COLO668 (cell line): ENCODE measurements around the gene KIF2A.
A peak's percentile ranks its signal among the peaks of the same experiment; 100 is the strongest.

Source experiments
- DNase-seq: peaks from one replicate; lab custom pipeline; 2025; ENCODE audit not compliant: unreplicated experiment; lab: John Stamatoyannopoulos, UW

KIF2A gene

DNA sequence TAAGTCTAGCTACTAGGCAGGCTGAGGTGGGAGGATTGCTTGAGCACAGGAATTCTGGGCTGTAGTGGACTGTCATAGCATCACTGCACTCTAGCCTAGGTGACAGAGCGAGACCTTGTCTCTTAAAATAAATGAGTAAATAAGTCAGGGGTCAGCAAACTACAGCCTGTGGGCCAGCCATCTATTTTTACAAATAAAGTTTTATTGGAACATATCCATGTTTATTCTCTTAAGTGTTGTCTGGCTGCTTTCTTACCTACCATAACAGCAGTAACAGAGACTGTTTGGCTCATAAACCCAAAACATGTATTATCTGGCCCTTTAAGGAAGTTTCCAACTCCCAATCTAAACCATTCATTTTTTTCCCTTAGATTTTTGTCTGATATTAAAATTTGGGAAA, 68.1 kb downstream of the KIF2A start:
- no peak for DNase-seq

DNA sequence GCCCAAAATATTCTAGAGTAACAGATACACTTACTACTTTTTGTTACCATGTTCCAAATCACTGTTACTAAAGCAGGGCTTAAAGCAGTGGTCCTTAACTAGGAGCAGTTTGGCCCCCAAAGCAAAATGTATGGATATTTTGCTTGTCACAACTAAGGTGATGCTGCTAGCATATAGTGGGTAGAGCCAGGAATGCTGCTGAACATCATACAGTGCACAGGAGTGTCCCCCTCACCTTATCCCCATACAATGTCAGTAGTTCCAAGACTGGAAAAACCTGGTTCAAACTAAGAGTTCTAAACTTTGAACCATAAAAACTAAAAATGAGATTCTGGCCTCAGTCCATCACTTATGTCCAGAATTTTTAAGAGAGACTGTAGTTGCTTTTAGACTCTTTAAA, 69.6 kb downstream of the KIF2A start:
- no peak for DNase-seq

- DNase-seq = no peak
Observed at GRCh38 chr5:62376064-62376463, 70.1 kb downstream of the KIF2A start.

DNA sequence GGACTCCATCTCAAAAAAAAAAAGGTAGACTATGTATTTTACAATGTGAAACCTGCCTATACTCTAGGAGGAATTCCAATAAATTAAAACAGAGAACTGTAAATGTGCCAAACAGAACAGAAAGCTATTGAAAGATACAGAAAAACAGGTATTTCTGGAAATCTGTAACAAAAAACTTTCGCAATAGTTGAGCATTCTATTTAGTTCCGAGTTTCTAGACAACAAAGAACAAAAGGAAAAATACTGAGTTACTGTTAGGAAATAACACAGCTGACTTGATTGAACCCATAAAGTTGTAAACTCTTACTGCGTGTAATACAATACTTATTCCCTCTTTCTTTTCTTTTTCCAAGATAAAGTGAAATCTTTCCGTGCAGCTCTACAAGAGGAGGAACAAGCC, 79.1 kb downstream of the KIF2A start:
- no peak for DNase-seq

- no peak for DNase-seq
Observed at GRCh38 chr5:62385816-62386400, 79.9 kb downstream of the KIF2A start.

DNA sequence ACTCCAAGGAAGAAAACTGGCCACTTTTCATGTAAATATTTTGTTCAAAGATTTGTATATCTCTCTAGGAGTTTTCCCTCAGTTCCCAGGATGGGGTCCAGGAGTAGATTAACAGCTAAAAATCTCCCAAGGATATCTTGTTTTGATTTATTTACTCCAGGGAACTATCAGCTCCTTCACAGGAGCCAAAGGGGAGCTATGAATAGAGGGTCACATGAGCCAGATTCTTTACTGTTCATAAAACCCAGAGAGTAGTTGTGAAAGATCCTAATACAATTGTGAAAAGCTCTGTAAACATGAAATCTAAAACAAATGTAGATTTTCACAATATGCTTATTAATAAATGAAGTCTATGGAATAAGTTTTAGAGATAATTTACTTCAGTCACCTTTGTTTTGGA, 80.8 kb downstream of the KIF2A start:
- DNase-seq = no peak

GRCh38 chr5:62395210-62395950, 89.4 kb downstream of the KIF2A start:
- no peak for DNase-seq

DNA sequence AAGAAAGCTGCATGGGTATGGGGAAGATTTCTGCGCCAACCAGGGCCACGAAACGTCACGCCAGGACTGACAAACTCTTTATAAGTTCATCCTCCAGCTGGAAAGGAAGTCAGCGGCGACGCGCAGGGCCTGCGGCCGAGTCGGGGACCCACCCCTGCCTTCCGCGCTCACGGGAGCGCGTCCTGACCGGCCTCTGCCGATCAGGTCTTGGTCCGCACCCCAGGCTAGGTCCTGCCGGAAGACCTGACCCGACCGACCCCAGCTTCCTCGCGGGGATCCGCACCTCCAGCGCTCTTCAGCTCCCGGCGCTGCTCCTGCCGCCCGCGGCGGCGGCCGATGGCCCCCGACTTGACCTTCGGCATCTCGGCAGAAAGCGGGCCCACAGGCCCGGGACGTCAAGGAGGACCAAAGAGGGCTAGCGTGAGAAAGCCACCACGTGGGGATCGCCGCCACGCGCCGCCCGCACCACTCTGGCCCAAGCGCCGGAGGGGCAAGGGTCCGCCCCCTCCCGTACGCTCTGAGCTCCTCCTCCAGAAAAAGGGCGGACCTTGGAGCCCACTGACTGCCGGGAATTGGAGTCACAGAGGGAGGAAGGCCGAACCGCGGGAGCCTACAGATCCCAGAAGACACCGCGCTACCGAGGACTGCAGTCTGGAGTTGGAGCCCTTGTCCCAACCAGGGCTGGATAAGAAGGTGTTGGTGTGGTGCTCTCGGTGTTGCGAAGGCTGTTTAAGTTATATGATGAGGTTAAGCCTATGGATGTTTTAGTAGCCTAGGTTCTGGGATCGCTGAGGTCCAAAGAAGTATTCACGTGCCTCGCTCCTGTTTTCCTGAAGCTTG, 97.6 kb downstream of the KIF2A start, which contains the start of gene DIMT1:
Gene DIMT1 (minus strand): TSS at position 495 of the 840 bp plus-strand sequence. CDS start 133 bp downstream, at position 362.
- peak; percentile 89 for DNase-seq

DNA sequence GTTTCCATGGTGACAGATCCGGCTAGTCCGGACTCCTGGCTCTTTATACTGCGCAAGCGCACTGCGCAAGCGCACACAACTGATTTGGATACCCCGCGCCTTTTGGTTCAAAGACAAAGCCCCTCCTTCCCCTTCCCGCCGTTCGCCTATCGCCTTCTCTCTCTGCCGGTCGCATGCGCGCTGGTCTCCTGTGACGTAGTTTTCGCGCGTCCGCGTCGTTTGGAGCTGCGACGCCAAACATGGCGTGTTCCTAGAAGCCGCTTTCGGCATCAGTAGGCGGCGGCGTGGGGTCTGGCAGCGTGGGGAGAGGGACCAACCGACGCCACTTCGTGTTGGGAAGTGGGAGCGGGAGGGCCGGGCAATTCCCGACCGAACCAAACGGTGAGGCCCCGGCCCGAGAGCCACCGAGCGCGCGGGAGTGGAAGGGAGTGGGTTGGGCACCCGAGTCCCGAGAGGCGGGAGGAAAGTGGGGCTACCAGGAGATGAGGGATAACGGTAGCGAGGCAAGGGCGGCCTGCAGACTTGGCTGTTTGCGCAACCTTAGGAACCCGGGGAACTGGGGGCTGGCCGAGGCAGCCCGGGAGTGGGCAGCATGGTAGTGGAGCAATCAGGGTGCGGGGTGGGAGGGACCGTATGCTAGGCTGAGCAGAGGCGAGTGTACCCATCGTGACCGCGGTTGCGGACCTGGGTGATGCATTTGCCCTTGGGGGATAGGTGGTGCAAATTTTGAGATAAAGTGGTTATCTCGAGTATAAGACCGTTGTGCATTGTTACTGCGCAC, 106.7 kb downstream of the KIF2A start, which contains the start of gene IPO11:
Gene IPO11 (plus strand): TSS at position 215 of the 781 bp plus-strand sequence. CDS start 24,517 bp downstream, outside the sequence.
- peak; percentile 94 for DNase-seq

DNA sequence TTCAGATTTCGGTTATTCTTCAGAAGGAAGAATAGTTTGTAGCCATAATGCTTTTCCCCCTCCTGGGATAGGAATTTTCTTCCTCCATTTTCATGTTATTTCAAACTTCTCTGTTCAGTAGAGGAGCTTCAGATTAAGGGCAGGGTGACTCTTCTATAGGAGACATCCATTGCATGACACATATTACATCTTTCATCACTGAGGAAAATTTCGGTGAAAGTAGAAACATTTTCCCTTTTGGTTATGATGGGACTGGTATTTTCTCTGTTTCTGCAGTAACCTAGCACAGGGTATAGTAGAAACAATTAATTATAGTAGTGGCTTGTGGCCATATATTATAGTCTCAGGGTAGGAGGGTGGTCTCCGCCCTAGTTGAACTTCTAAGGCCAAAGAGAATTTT, 107.7 kb downstream of the KIF2A start:
- DNase-seq = no peak

GRCh38 chr5:62418462-62419076, 112.6 kb downstream of the KIF2A start:
- DNase-seq = no peak

GRCh38 chr5:62419609-62420008, 113.6 kb downstream of the KIF2A start:
- no peak for DNase-seq

DNA sequence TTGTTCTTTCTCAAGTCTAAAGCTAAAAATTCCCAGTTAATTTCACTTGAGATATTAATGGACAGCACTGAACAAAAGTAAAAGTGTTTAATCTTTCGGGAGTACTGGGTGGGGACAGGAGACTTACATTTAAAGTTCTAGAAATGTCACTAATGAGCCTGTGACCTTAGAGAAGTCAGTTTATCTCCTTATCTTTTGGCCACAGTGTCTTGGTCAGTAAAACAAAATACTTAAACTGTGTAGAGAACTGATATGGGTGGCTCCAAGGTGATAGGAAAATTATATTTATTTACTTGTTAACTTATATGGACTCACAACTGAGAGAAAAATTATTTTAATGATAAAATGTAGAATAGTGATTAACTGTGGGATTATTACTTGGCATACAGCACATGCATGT, 115.4 kb downstream of the KIF2A start:
- no peak for DNase-seq

- no peak for DNase-seq
Observed at GRCh38 chr5:62424763-62425162, 118.8 kb downstream of the KIF2A start.

DNA sequence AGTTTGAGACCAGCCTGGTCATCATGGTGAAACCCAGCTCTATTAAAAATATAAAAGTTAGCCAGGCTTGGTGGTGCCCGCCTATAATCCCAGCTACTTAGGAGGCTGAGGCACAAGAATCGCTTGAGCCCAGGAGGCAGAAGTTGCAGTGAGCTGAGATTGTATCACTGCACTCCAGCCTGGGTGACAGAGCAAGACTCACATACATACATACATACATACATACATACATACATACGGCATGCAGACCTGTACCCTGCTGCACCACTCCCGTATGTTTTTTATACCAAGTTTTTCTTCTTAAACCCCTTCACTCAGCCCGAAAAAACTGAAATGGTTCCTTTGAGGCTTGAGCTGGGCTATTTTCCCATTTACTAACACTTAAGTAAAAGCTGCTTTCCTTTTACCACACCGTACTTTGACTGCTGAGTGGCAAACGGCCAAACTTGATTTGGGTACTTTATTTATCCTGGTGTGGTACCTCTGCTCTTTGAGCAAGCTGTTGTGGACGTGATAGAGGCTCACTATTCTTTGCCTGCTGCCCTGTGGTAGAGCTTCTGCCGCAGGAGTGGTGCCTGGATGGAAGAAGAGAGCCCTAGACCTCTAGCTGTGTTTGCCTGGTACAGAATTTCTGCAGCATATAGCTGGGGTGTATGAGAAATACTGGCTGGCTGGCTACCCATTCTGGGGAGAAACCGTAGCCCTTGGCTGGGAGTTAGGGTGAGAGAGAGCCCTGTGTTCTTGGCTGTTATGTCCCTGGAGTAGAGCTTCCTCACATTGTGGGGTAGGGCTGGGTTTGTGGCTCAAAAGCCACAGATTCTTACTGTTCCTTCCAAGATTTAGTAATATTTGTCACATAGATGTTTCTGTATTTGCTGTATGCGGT, 126.0 kb downstream of the KIF2A start:
- no peak for DNase-seq

DNA sequence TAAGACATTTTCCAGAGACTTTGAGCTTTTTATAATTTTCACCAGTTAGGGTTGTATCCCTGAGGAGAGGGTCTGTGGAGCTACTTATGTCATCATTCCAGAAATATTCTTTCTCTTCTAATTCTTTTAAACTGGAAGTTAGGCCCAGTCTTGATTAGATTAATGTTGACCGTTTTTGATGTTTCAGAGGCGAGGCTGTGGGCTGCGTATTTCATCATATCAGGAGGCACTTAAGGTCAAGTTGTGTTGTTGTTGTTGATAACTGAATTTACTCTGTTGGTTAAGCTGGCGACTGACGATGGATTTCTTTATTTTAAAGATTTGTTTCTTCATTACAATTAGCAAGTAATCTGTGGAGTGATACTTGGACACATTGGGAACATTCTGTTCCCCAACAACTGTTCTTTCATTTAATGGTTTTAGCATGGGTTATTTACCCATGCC, 126.6 kb downstream of the KIF2A start:
- DNase-seq = no peak
